HUES64 (cell line): ENCODE results near the gene CCBE1. TPM values are rescaled to one million over a fixed set of nuclear protein-coding genes. Genes with fewer than 3 reads are reported as not detected.
"Not testable (repeated sequence)": the region's sequence is repeated elsewhere in the genome, so short reads cannot be mapped to it uniquely, and the experiment has no call there.

Experiments used
- H3K27ac ChIP-seq: 2 replicates; pipeline ENCODE4 v1.7.0; 2013; ENCODE audit warnings: low read depth, low read length, inconsistent platforms
- H3K27me3 ChIP-seq: 2 replicates; pipeline ENCODE4 v1.6.1; 2013; ENCODE audit warnings: mild to moderate bottlenecking, low read length; ENCODE audit not compliant: insufficient read depth
- H3K36me3 ChIP-seq: 2 replicates; pipeline ENCODE4 v1.6.1; 2013; ENCODE audit warnings: mild to moderate bottlenecking, low read length; ENCODE audit not compliant: insufficient read depth
- H3K4me1 ChIP-seq: 2 replicates; pipeline ENCODE4 v1.6.1; 2013; ENCODE audit warnings: mild to moderate bottlenecking, low read length, moderate library complexity; ENCODE audit not compliant: insufficient read depth
- H3K4me3 ChIP-seq: 2 replicates; pipeline ENCODE4 v1.5.1; 2013; ENCODE audit warnings: mild to moderate bottlenecking, low read length, moderate library complexity
- H3K9ac ChIP-seq: 2 replicates; pipeline ENCODE4 v1.6.1; 2013; ENCODE audit warnings: mild to moderate bottlenecking, low read depth, low read length
- H3K9me3 ChIP-seq: 2 replicates; pipeline ENCODE4 v1.6.1; 2013; ENCODE audit warnings: low read depth, low read length; ENCODE audit not compliant: insufficient read depth
- WGBS: fragments of 150-250, 120-280 bp; methylation state at CpG from one replicate; pipeline ENCODE4 v1.1.7; 2013; ENCODE audit warnings: missing lambda C conversion rate; 5-methylcytosine and 5-hydroxymethylcytosine counted together
- polyA plus RNA-seq, 2 experiments: library from polyadenylated mRNA; stranded (reverse); fragments of 50-300 nt; gene quantifications; one replicate each; pipeline ENCODE4 v1.2.3, GENCODE V29; 2013

The CCBE1 gene
- 3.6 TPM for polyA plus RNA-seq (2013, experiment 1 of 2)
- polyA plus RNA-seq (2013, experiment 2 of 2), result 8.9 TPM

GRCh38 chr18:59697236-59697932 lies at the start of gene CCBE1:
CCBE1 (minus strand) TSS chr18:59697423.
- Histone ChIP-seq H3K9me3 (no peaks in the 10 kb centered on the region), H3K4me1 (peaks cover 33% of the 10 kb centered on the region), H3K36me3 (no peaks in the 10 kb centered on the region), H3K27me3 (peaks cover 62% of the 10 kb centered on the region), H3K4me3 (peak within 1 kb of the TSS; percentile 78), H3K27ac (no peak within 1 kb of the TSS), H3K9ac (peak within 1 kb of the TSS; percentile 50)
- WGBS, result 2% methylated on average over 44 of the region's 46 CpGs

- H3K27ac ChIP-seq, result no peak overlapping the region
- 95% methylated on average over 3 of the region's 4 CpGs for WGBS
Measured at GRCh38 chr18:59744271-59744721, 47.1 kb upstream of the CCBE1 start.

GRCh38 chr18:59743566-59743965 lies 46.3 kb upstream of the CCBE1 start:
- no peaks in the 10 kb centered on the region for H3K36me3 ChIP-seq
- no peaks in the 10 kb centered on the region for H3K9me3 ChIP-seq
- no peaks in the 10 kb centered on the region for H3K4me1 ChIP-seq
- 94% methylated on average over 2 of the region's 3 CpGs for WGBS
- no peaks in the 10 kb centered on the region for H3K27me3 ChIP-seq
- no peak overlapping the region for H3K9ac ChIP-seq
- H3K4me3 ChIP-seq, result no peak overlapping the region
- H3K27ac ChIP-seq, result no peak overlapping the region

More at GRCh38 chr18:59744271-59744721, 47.1 kb upstream of the CCBE1 start:
- H3K4me3 ChIP-seq, result no peak overlapping the region
- H3K9me3 ChIP-seq, result no peaks in the 10 kb centered on the region
- no peaks in the 10 kb centered on the region for H3K36me3 ChIP-seq
- no peak overlapping the region for H3K9ac ChIP-seq
- H3K4me1 ChIP-seq, result no peaks in the 10 kb centered on the region
- no peaks in the 10 kb centered on the region for H3K27me3 ChIP-seq

GRCh38 chr18:59742325-59743111 lies 45.3 kb upstream of the CCBE1 start:
- 95% methylated on average over 7 of the region's 8 CpGs for WGBS
- H3K9ac ChIP-seq, result no peak overlapping the region
- no peaks in the 10 kb centered on the region for H3K36me3 ChIP-seq
- H3K4me3 ChIP-seq, result no peak overlapping the region
- no peaks in the 10 kb centered on the region for H3K9me3 ChIP-seq
- no peaks in the 10 kb centered on the region for H3K27me3 ChIP-seq
- no peaks in the 10 kb centered on the region for H3K4me1 ChIP-seq
- H3K27ac ChIP-seq, result no peak overlapping the region

- H3K36me3 ChIP-seq, result no peaks in the 10 kb centered on the region
- H3K4me1 ChIP-seq, result no peaks in the 10 kb centered on the region
- H3K9ac ChIP-seq, result no peak overlapping the region
- no peak overlapping the region for H3K27ac ChIP-seq
- H3K9me3 ChIP-seq, result no peaks in the 10 kb centered on the region
- H3K27me3 ChIP-seq, result no peaks in the 10 kb centered on the region
- no peak overlapping the region for H3K4me3 ChIP-seq
Measured at GRCh38 chr18:59740141-59740540, 42.9 kb upstream of the CCBE1 start.

- 97% methylated on average over 3 of the region's 3 CpGs for WGBS
- no peaks in the 10 kb centered on the region for H3K27me3 ChIP-seq
- H3K4me1 ChIP-seq, result no peaks in the 10 kb centered on the region
- no peaks in the 10 kb centered on the region for H3K36me3 ChIP-seq
- H3K9ac ChIP-seq, result no peak overlapping the region
- no peak overlapping the region for H3K4me3 ChIP-seq
- no peaks in the 10 kb centered on the region for H3K9me3 ChIP-seq
- H3K27ac ChIP-seq, result no peak overlapping the region
Measured at GRCh38 chr18:59737776-59738300, 40.6 kb upstream of the CCBE1 start.

- WGBS, result 97% methylated on average over 7 of the region's 7 CpGs
- not testable (repeated sequence) for H3K27ac ChIP-seq, H3K4me1 ChIP-seq, H3K27me3 ChIP-seq, H3K9me3 ChIP-seq, H3K4me3 ChIP-seq, H3K9ac ChIP-seq, H3K36me3 ChIP-seq
Measured at GRCh38 chr18:59737335-59737734, 40.1 kb upstream of the CCBE1 start.

- no peak overlapping the region for H3K27ac ChIP-seq
- no peaks in the 10 kb centered on the region for H3K9me3 ChIP-seq
- no peaks in the 10 kb centered on the region for H3K36me3 ChIP-seq
- H3K4me1 ChIP-seq, result no peaks in the 10 kb centered on the region
- WGBS, result 86% methylated on average over 2 of the region's 2 CpGs
- no peaks in the 10 kb centered on the region for H3K27me3 ChIP-seq
- H3K4me3 ChIP-seq, result no peak overlapping the region
- H3K9ac ChIP-seq, result no peak overlapping the region
Measured at GRCh38 chr18:59736061-59736460, 38.8 kb upstream of the CCBE1 start.

GRCh38 chr18:59735269-59735860 lies 38.1 kb upstream of the CCBE1 start:
- H3K9me3 ChIP-seq, result no peaks in the 10 kb centered on the region
- no peaks in the 10 kb centered on the region for H3K36me3 ChIP-seq
- no peaks in the 10 kb centered on the region for H3K27me3 ChIP-seq
- H3K9ac ChIP-seq, result no peak overlapping the region
- H3K4me1 ChIP-seq, result no peaks in the 10 kb centered on the region
- WGBS, result 84% methylated on average over 2 of the region's 2 CpGs
- no peak overlapping the region for H3K4me3 ChIP-seq
- no peak overlapping the region for H3K27ac ChIP-seq

- Histone ChIP-seq H3K36me3 (no peaks in the 10 kb centered on the region), H3K9ac (no peak overlapping the region), H3K4me1 (no peaks in the 10 kb centered on the region), H3K27me3 (no peaks in the 10 kb centered on the region), H3K9me3 (no peaks in the 10 kb centered on the region), H3K27ac (no peak overlapping the region), H3K4me3 (no peak overlapping the region)
- 75% methylated on average over 1 of the region's 1 CpG for WGBS
Measured at GRCh38 chr18:59733421-59733820, 36.2 kb upstream of the CCBE1 start.

- no peak overlapping the region for H3K27ac ChIP-seq
- no peaks in the 10 kb centered on the region for H3K27me3 ChIP-seq
- no peak overlapping the region for H3K9ac ChIP-seq
- H3K4me1 ChIP-seq, result no peaks in the 10 kb centered on the region
- no peak overlapping the region for H3K4me3 ChIP-seq
- H3K9me3 ChIP-seq, result no peaks in the 10 kb centered on the region
- H3K36me3 ChIP-seq, result no peaks in the 10 kb centered on the region
- 89% methylated on average over 1 of the region's 1 CpG for WGBS
Measured at GRCh38 chr18:59730896-59731295, 33.7 kb upstream of the CCBE1 start.
